22Rv1 (cell line): ENCODE data around the gene FAM13C.

Experiments used
- ZFX ChIP-seq: fragments of 450-650 bp; IDR thresholded peaks from 2 replicates; pipeline ENCODE4 v1.6.1; 2017; ENCODE audit warnings: antibody characterized with exemption, borderline replicate concordance
- TF ChIP-seq, protein P1 (sequence below): fragments of 450-650 bp; IDR thresholded peaks from 2 replicates; pipeline ENCODE4 v1.5.1; 2017; ENCODE audit warnings: mild to moderate bottlenecking

DNA sequence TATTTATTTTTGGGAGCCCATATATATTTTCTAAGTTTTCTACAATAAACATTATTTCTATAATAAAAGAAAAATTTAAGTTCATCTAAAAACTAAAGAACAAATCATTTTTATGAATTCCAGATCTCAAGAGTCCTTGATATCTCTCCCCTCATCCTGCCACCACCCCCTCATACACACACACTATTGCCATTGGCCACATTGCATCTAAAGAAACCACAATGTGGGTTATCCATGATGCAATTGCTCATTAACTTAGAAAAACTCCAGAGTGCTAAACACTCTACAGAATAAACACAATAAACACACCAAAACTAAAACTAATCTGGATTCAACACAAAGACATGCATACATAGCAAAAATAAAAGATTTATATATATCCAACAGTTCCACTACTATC, 37.8 kb downstream of the FAM13C start:
- TF ChIP-seq, protein P1, sequence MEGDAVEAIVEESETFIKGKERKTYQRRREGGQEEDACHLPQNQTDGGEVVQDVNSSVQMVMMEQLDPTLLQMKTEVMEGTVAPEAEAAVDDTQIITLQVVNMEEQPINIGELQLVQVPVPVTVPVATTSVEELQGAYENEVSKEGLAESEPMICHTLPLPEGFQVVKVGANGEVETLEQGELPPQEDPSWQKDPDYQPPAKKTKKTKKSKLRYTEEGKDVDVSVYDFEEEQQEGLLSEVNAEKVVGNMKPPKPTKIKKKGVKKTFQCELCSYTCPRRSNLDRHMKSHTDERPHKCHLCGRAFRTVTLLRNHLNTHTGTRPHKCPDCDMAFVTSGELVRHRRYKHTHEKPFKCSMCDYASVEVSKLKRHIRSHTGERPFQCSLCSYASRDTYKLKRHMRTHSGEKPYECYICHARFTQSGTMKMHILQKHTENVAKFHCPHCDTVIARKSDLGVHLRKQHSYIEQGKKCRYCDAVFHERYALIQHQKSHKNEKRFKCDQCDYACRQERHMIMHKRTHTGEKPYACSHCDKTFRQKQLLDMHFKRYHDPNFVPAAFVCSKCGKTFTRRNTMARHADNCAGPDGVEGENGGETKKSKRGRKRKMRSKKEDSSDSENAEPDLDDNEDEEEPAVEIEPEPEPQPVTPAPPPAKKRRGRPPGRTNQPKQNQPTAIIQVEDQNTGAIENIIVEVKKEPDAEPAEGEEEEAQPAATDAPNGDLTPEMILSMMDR, result no peak
- TF ChIP-seq ZFX, result no peak
